Hepatocyte (in vitro differentiated cells): ENCODE data around the gene MAGEC3. TPM values are rescaled to one million over a fixed set of nuclear protein-coding genes. Genes with fewer than 3 reads are reported as not detected.
A peak's percentile ranks its signal among the peaks of the same experiment; 100 is the strongest.

Source experiments
- DNase-seq: peaks from one replicate; pipeline ENCODE4 v3.0.0-alpha.2; 2016; ENCODE audit warnings: low spot score
- H2AFZ ChIP-seq: fragments of 200-600 bp; sonication (generic); 2 replicates; pipeline ENCODE4 v1.6.0; 2016; ENCODE audit warnings: antibody characterized with exemption, mild to moderate bottlenecking
- H3K27ac ChIP-seq: fragments of 200-600 bp; sonication (generic); 2 replicates; pipeline ENCODE4 v1.5.1; 2016; ENCODE audit warnings: mild to moderate bottlenecking
- H3K27me3 ChIP-seq: fragments of 200-600 bp; sonication (generic); 2 replicates; pipeline ENCODE4 v1.6.1; 2016
- H3K36me3 ChIP-seq: fragments of 200-600 bp; sonication (generic); replicated peaks from 2 replicates; pipeline ENCODE4 v1.5.1; 2016; ENCODE audit warnings: low read depth; ENCODE audit not compliant: insufficient read depth
- H3K4me1 ChIP-seq: fragments of 200-600 bp; sonication (generic); 2 replicates; pipeline ENCODE4 v1.5.1; 2016; ENCODE audit warnings: mild to moderate bottlenecking, moderate library complexity; ENCODE audit not compliant: insufficient read depth
- H3K4me2 ChIP-seq: fragments of 200-600 bp; sonication (generic); 2 replicates; pipeline ENCODE4 v1.6.0; 2016
- H3K4me3 ChIP-seq: fragments of 200-600 bp; sonication (generic); 2 replicates; pipeline ENCODE4 v1.5.1; 2016; ENCODE audit warnings: mild to moderate bottlenecking
- H3K79me2 ChIP-seq: fragments of 200-600 bp; sonication (generic); 2 replicates; pipeline ENCODE4 v1.6.0; 2017; ENCODE audit warnings: mild to moderate bottlenecking
- H3K9me2 ChIP-seq: fragments of 200-600 bp; sonication (generic); replicated peaks from 2 replicates; pipeline ENCODE4 v1.6.0; 2017; ENCODE audit warnings: mild to moderate bottlenecking; ENCODE audit not compliant: insufficient read depth
- H3K9me3 ChIP-seq: fragments of 200-600 bp; sonication (generic); 2 replicates; pipeline ENCODE4 v1.5.1; 2016; ENCODE audit warnings: low read depth, mild to moderate bottlenecking
- H4K20me1 ChIP-seq: fragments of 200-600 bp; sonication (generic); 2 replicates; pipeline ENCODE4 v1.6.0; 2016; ENCODE audit warnings: mild to moderate bottlenecking; ENCODE audit not compliant: insufficient read depth, poor library complexity, severe bottlenecking
- CTCF ChIP-seq: fragments of 200-600 bp; sonication (generic); IDR thresholded peaks from 2 replicates; pipeline ENCODE4 v1.5.1; 2016; ENCODE audit warnings: antibody characterized with exemption, mild to moderate bottlenecking; ENCODE audit not compliant: poor library complexity
- EZH2 ChIP-seq: fragments of 200-600 bp; sonication (generic); IDR thresholded peaks from 2 replicates; pipeline ENCODE4 v1.6.1; 2016; ENCODE audit warnings: antibody characterized with exemption, mild to moderate bottlenecking, borderline replicate concordance
- EZH2phosphoT487 ChIP-seq: fragments of 200-600 bp; sonication (generic); IDR thresholded peaks from one replicate; pipeline ENCODE4 v1.6.1; 2018; ENCODE audit warnings: antibody characterized with exemption, mild to moderate bottlenecking, low read depth, moderate library complexity; ENCODE audit not compliant: unreplicated experiment, severe bottlenecking
- WGBS: methylation state at CpG from one replicate; pipeline ENCODE4 v1.1.6; 2016; ENCODE audit warnings: low lambda C conversion rate; ENCODE audit errors: missing lambda C conversion rate; 5-methylcytosine and 5-hydroxymethylcytosine counted together
- polyA plus RNA-seq: library from polyadenylated mRNA; unstranded; fragments of >200 nt; fragmentation: Nextera tagmentation; extraction: Ambion mirVana; gene quantifications from 2 replicates; pipeline ENCODE4 v1.2.1, GENCODE V29; 2016
- total RNA-seq: library from RNA; depleted of rRNA; stranded (reverse); fragments of >200 nt; gene quantifications from 2 replicates; pipeline ENCODE4 v1.2.3, GENCODE V29; 2014

Gene MAGEC3
- total and polyA plus RNA-seq, 2 experiments from 2014 or later = 0.40 TPM; not detected in 1

- TF ChIP-seq EZH2phosphoT487 (no peak), EZH2 (no peak), CTCF (no peak)
- H3K4me1 ChIP-seq = no peaks in the 10 kb centered on the region
- no peak overlapping the region for H3K4me3 ChIP-seq
- no peaks in the 10 kb centered on the region for H3K27me3 ChIP-seq
- no peaks in the 10 kb centered on the region for H3K9me2 ChIP-seq
- H2AFZ ChIP-seq = no peak overlapping the region
- no peaks in the 10 kb centered on the region for H3K36me3 ChIP-seq
- no peaks in the 10 kb centered on the region for H3K79me2 ChIP-seq
- no peaks in the 10 kb centered on the region for H4K20me1 ChIP-seq
- H3K27ac ChIP-seq = peak overlapping the region; percentile 27
- no peak overlapping the region for H3K4me2 ChIP-seq
- no peaks in the 10 kb centered on the region for H3K9me3 ChIP-seq
- 55% methylated on average over 2 of the region's 2 CpGs for WGBS
- peak; percentile 42 for DNase-seq
These were observed 23.8 kb upstream of the MAGEC3 start for GRCh38 chrX:141814213-141814857.

- no peak overlapping the region for H3K4me3 ChIP-seq
- H3K27ac ChIP-seq = no peak overlapping the region
- H3K4me1 ChIP-seq = no peaks in the 10 kb centered on the region
- no peaks in the 10 kb centered on the region for H4K20me1 ChIP-seq
- TF ChIP-seq CTCF (no peak), EZH2 (no peak), EZH2phosphoT487 (no peak)
- H2AFZ ChIP-seq = no peak overlapping the region
- no peaks in the 10 kb centered on the region for H3K79me2 ChIP-seq
- DNase-seq = no peak
- H3K36me3 ChIP-seq = no peaks in the 10 kb centered on the region
- no peak overlapping the region for H3K4me2 ChIP-seq
- no peaks in the 10 kb centered on the region for H3K27me3 ChIP-seq
- no peaks in the 10 kb centered on the region for H3K9me3 ChIP-seq
- 70% methylated on average over 6 of the region's 6 CpGs for WGBS
- no peaks in the 10 kb centered on the region for H3K9me2 ChIP-seq
These were observed 22.2 kb upstream of the MAGEC3 start for GRCh38 chrX:141815904-141816303.

GRCh38 chrX:141832247-141832646 lies 5.9 kb upstream of the MAGEC3 start:
- Histone ChIP-seq H3K4me1 (no peaks in the 10 kb centered on the region), H3K9me2 (no peaks in the 10 kb centered on the region), H3K27me3 (no peaks in the 10 kb centered on the region), H3K4me2 (no peak overlapping the region), H3K27ac (no peak overlapping the region), H2AFZ (no peak overlapping the region), H3K9me3 (no peaks in the 10 kb centered on the region), H3K4me3 (no peak overlapping the region), H3K36me3 (no peaks in the 10 kb centered on the region), H4K20me1 (no peaks in the 10 kb centered on the region), H3K79me2 (no peaks in the 10 kb centered on the region)
- TF ChIP-seq EZH2 (no peak), CTCF (no peak), EZH2phosphoT487 (no peak)
- DNase-seq = no peak
- 83% methylated on average over 3 of the region's 3 CpGs for WGBS
